Neural progenitor cell (in vitro differentiated cells): Measurements from ENCODE around the gene SPEF1. TPM values are rescaled to one million over a fixed set of nuclear protein-coding genes. Genes with fewer than 3 reads are reported as not detected.

Experiments used
- DNase-seq: peaks from one replicate; pipeline ENCODE4 v3.0.0-alpha.2; 2016; ENCODE audit warnings: low spot score
- H2AFZ ChIP-seq: fragments of 200-600 bp; sonication (generic); replicated peaks from 2 replicates; pipeline ENCODE4 v1.6.1; 2016; ENCODE audit warnings: antibody characterized with exemption
- H3F3A ChIP-seq: fragments of 200-600 bp; sonication (generic); 2 replicates; pipeline ENCODE4 v1.6.1; 2016; ENCODE audit warnings: antibody characterized with exemption, low read depth
- H3K27ac ChIP-seq: fragments of 200-600 bp; sonication (generic); 2 replicates; pipeline ENCODE4 v1.5.1; 2016; ENCODE audit warnings: mild to moderate bottlenecking
- H3K27me3 ChIP-seq: fragments of 200-600 bp; sonication (generic); 2 replicates; pipeline ENCODE4 v1.6.1; 2016; ENCODE audit warnings: mild to moderate bottlenecking, moderate library complexity
- H3K36me3 ChIP-seq: fragments of 200-600 bp; sonication (generic); 2 replicates; pipeline ENCODE4 v1.5.1; 2016
- H3K4me1 ChIP-seq: fragments of 200-600 bp; sonication (generic); 2 replicates; pipeline ENCODE4 v1.6.1; 2016; ENCODE audit warnings: mixed run types
- H3K4me2 ChIP-seq: fragments of 200-600 bp; sonication (generic); 2 replicates; pipeline ENCODE4 v1.6.1; 2016
- H3K4me3 ChIP-seq: fragments of 200-600 bp; sonication (generic); 2 replicates; pipeline ENCODE4 v1.5.1; 2016
- H3K79me2 ChIP-seq: fragments of 200-600 bp; sonication (generic); 2 replicates; pipeline ENCODE4 v1.6.1; 2016; ENCODE audit warnings: low read depth
- H3K9ac ChIP-seq: fragments of 200-600 bp; sonication (generic); 2 replicates; pipeline ENCODE4 v1.6.1; 2016
- H3K9me3 ChIP-seq: fragments of 200-600 bp; sonication (generic); 2 replicates; pipeline ENCODE4 v1.5.1; 2016; ENCODE audit warnings: low read depth
- H4K20me1 ChIP-seq: fragments of 200-600 bp; sonication (generic); 2 replicates; pipeline ENCODE4 v1.6.1; 2016; ENCODE audit warnings: low read depth
- H3K27ac Mint-ChIP-seq: 3 replicates; pipeline ENCODE4 v1.8.0; 2021; ENCODE audit warnings: mixed read lengths
- H3K27me3 Mint-ChIP-seq: 2 replicates; pipeline ENCODE4 v1.8.0; 2022; ENCODE audit warnings: low read depth, mild to moderate bottlenecking, inconsistent platforms, moderate library complexity, mixed read lengths; ENCODE audit not compliant: insufficient read depth
- H3K36me3 Mint-ChIP-seq: 3 replicates; pipeline ENCODE4 v1.8.0; 2021; ENCODE audit warnings: mixed read lengths
- H3K4me1 Mint-ChIP-seq: 3 replicates; pipeline ENCODE4 v1.8.0; 2021; ENCODE audit warnings: mixed read lengths
- H3K4me3 Mint-ChIP-seq: 3 replicates; pipeline ENCODE4 v1.8.0; 2021; ENCODE audit warnings: mild to moderate bottlenecking, moderate library complexity, mixed read lengths
- H3K9me3 Mint-ChIP-seq: 3 replicates; pipeline ENCODE4 v1.8.0; 2020; ENCODE audit warnings: mixed read lengths
- EZH2 ChIP-seq: fragments of 200-600 bp; sonication (generic); IDR thresholded peaks from 2 replicates; pipeline ENCODE4 v1.6.1; 2017; ENCODE audit warnings: antibody characterized with exemption, mild to moderate bottlenecking, moderate library complexity
- EZH2phosphoT487 ChIP-seq: fragments of 200-600 bp; sonication (generic); IDR thresholded peaks from 2 replicates; pipeline ENCODE4 v1.6.1; 2017; ENCODE audit warnings: antibody characterized with exemption
- total RNA-seq: library from RNA; depleted of rRNA; stranded (reverse); fragments of >200 nt; gene quantifications from 2 replicates; pipeline ENCODE4 v1.2.3, GENCODE V29; 2015; ENCODE audit warnings: low replicate concordance
- TF ChIP-seq, protein P1 (sequence below): fragments of 200-600 bp; sonication (generic); IDR thresholded peaks from 2 replicates; pipeline ENCODE4 v1.5.1; 2017; ENCODE audit warnings: antibody characterized with exemption, mild to moderate bottlenecking

SPEF1 gene
- total RNA-seq, 1 donor from 2014 or later, result 1.2 TPM

DNA sequence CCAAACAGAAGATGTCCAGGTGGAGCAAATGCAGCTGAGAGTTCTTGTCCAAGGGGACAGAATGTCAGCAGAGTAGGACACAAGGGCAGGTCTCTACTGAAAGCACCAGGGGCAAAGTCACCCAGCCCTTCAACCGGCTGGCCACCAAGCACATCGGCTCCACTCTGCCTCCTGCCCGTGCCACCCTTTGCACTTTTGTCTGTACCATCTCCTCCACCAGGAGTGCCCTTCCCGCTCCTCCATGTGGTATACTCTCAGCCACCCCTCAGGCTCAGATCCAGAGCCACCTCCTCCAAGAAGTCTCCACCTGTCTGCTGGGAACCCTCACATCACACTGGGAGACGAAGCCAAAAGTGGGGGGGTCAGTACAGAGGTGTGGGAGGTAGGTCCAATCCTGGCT, 52.9 kb downstream of the SPEF1 start:
- Mint-ChIP-seq H3K9me3 (no peaks in the 10 kb centered on the region), H3K4me1 (peaks cover 30% of the 10 kb centered on the region), H3K27ac (no peak overlapping the region), H3K36me3 (no peaks in the 10 kb centered on the region), H3K27me3 (peaks cover 26% of the 10 kb centered on the region), H3K4me3 (no peak overlapping the region)
- no peak for DNase-seq
- H3K36me3 ChIP-seq, result no peaks in the 10 kb centered on the region
- H3K4me2 ChIP-seq, result no peak overlapping the region
- TF ChIP-seq EZH2, result no peak
- TF ChIP-seq EZH2phosphoT487, result no peak
- TF ChIP-seq, protein P1, sequence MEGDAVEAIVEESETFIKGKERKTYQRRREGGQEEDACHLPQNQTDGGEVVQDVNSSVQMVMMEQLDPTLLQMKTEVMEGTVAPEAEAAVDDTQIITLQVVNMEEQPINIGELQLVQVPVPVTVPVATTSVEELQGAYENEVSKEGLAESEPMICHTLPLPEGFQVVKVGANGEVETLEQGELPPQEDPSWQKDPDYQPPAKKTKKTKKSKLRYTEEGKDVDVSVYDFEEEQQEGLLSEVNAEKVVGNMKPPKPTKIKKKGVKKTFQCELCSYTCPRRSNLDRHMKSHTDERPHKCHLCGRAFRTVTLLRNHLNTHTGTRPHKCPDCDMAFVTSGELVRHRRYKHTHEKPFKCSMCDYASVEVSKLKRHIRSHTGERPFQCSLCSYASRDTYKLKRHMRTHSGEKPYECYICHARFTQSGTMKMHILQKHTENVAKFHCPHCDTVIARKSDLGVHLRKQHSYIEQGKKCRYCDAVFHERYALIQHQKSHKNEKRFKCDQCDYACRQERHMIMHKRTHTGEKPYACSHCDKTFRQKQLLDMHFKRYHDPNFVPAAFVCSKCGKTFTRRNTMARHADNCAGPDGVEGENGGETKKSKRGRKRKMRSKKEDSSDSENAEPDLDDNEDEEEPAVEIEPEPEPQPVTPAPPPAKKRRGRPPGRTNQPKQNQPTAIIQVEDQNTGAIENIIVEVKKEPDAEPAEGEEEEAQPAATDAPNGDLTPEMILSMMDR, result no peak
- no peaks in the 10 kb centered on the region for H3K79me2 ChIP-seq
- no peak overlapping the region for H3K27ac ChIP-seq
- no peak overlapping the region for H2AFZ ChIP-seq
- peaks cover 9% of the 10 kb centered on the region for H3K4me1 ChIP-seq
- H3F3A ChIP-seq, result peaks cover 8% of the 10 kb centered on the region
- H4K20me1 ChIP-seq, result no peaks in the 10 kb centered on the region
- H3K9ac ChIP-seq, result no peak overlapping the region
- H3K27me3 ChIP-seq, result peaks cover 52% of the 10 kb centered on the region
- H3K9me3 ChIP-seq, result no peaks in the 10 kb centered on the region
- H3K4me3 ChIP-seq, result no peak overlapping the region

Other genes with a start within 250 kb of the SPEF1 start
- gene GFRA4, start 118.0 kb downstream of the SPEF1 start, total RNA-seq, result not detected in 2 replicates
- gene ADAM33, start 99.4 kb downstream of the SPEF1 start, total RNA-seq, result 7.0 and 18.9 TPM in 2 replicates
- not detected in 2 replicates for gene SIGLEC1, start 68.8 kb downstream of the SPEF1 start, total RNA-seq
- gene HSPA12B, start 48.8 kb downstream of the SPEF1 start, total RNA-seq, result 0.15 and 0.71 TPM in 2 replicates
- 17.6 and 42.8 TPM in 2 replicates for gene ADISSP, start 13.7 kb downstream of the SPEF1 start, total RNA-seq
- 5.0 and 28.9 TPM in 2 replicates for gene CENPB, start 5.3 kb upstream of the SPEF1 start, total RNA-seq
- gene CDC25B, start 14.9 kb upstream of the SPEF1 start, total RNA-seq, result 9.3 and 22.9 TPM in 2 replicates
- 1.2 and 3.4 TPM in 2 replicates for gene AP5S1, start 39.1 kb upstream of the SPEF1 start, total RNA-seq
- gene MAVS, start 65.4 kb upstream of the SPEF1 start, total RNA-seq, result 14.1 and 23.4 TPM in 2 replicates
- gene PANK2, start 107.9 kb upstream of the SPEF1 start, total RNA-seq, result 55.7 and 60.7 TPM in 2 replicates
- gene RNF24, start 234.1 kb upstream of the SPEF1 start, total RNA-seq, result 7.7 and 9.0 TPM in 2 replicates